ENCODE measurements around the gene PPP2R3C.

GRCh38 chr14:35134329-35135123 is 12.7 kb upstream of the PPP2R3C start:
- TF ChIP-seq EZH2 (IDR thresholded peaks at IDR 0.05; ENCODE audit: insufficient read depth, poor library complexity, severe bottlenecking) (no peak), EZH2phosphoT487 (IDR thresholded peaks at IDR 0.05; ENCODE audit: insufficient read depth, low read depth) (no peak)
